H7 (cell line): Measurements from ENCODE around the gene TROAP. TPM values are rescaled to one million over a fixed set of nuclear protein-coding genes. Genes with fewer than 3 reads are reported as not detected.
A peak's percentile ranks its signal among the peaks of the same experiment; 100 is the strongest.
"Not testable (repeated sequence)": the region's sequence is repeated elsewhere in the genome, so short reads cannot be mapped to it uniquely, and the experiment has no call there.

Source experiments
- DNase-seq: peaks from one replicate; pipeline ENCODE4 v3.0.0; 2012
- H3K27me3 ChIP-seq: 2 replicates; pipeline ENCODE4 v1.6.0; 2011; ENCODE audit warnings: mild to moderate bottlenecking, low read length; ENCODE audit not compliant: control insufficient read depth, insufficient read depth
- H3K36me3 ChIP-seq: replicated peaks from 2 replicates; pipeline ENCODE4 v1.5.1; 2011; ENCODE audit warnings: low read length; ENCODE audit not compliant: control insufficient read depth, insufficient read depth
- H3K4me3 ChIP-seq: 2 replicates; pipeline ENCODE4 v1.5.1; 2011; ENCODE audit warnings: low read depth, mild to moderate bottlenecking, control low read depth, low read length, moderate library complexity; ENCODE audit not compliant: insufficient read depth
- total RNA-seq: library from RNA; depleted of rRNA; stranded (reverse); fragments of >200 nt; shearing (Covaris generic); gene quantifications from 2 replicates; pipeline ENCODE4 v1.2.3, GENCODE V29; 2014; rRNA removed

TROAP gene
- total RNA-seq: 46.1 and 48.0 TPM in 2 replicates

DNA sequence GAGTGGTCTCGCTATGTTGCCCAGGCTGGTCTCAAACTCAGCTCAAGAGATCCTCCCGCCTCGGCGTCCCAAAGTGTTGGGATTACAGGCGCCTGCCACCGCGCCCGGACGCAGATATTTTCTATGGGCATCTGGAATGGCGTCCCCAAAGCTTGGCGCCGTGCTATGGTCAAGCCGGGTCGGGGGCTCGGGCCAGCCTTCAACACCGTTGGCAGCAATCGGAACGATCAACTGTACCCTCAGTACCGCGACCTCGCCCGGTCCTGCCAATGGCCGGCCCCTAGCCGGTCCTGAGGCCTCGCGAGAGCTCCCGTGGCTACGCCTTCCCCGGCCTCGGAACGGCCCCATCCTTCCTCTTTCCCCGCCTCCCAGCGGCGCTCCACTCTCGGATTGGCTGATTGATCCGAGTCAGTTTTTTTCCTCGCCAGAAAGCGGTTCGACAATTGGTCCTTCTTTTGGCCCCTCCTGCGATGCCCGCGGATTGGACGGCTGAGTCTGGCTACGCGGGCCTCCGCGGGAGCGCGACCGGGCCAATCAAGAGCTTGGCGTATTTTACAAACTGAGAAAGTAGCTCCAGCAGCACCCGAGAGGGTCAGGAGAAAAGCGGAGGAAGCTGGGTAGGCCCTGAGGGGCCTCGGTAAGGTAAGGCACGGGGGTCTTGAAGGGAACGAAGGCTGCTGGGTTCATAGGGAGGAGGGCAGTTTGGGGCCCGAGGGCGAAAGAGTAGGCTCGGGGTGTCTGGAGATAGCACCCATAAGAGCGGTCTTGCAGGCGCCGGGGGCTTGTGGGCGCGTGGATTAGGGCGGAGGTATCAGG, at the start of gene TROAP:
TROAP (plus strand) TSS at position 548 of the 816 bp plus-strand sequence. CDS start 354 bp downstream, outside the sequence.
- H3K36me3 ChIP-seq: peaks cover 13% of the 10 kb centered on the region
- H3K27me3 ChIP-seq: no peaks in the 10 kb centered on the region
- H3K4me3 ChIP-seq: peak within 1 kb of the TSS; percentile 95
- peak; percentile 99 for DNase-seq

DNA sequence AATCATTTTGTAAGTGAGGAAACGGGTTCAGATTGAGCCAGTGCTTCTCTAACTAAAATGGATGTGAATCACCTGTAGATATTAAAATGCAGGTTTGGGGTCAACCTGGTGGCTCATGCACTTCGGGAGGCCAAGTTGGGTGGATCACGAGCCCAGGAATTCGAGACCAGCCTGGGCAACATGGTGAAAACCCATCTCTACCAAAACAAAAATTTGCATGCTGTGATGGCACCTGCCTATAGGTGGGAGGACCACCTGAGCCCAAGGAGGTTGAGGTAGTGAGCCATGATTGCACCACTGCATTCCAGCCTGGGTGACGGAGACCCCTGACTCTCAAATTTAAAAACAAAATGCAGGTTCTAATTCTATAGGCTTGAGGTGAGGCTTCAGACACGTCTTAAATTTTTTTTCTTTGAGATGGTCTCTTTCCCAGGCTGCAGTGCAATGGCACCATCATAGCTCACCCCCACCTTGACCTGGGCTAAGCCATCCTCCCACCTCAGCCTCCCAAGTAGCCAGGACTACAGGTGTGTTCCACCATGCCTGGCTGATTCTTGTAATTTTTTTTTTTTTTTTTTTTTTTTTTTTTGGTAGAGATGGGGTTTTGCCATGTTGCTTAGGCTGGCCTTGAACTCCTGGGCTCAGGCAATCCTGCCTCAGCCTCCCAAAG, 49.2 kb upstream of the TROAP start:
- DNase-seq: no peak
- Histone ChIP-seq H3K4me3 (no peak overlapping the region), H3K36me3 (peaks cover 23% of the 10 kb centered on the region), H3K27me3 (no peaks in the 10 kb centered on the region)

DNA sequence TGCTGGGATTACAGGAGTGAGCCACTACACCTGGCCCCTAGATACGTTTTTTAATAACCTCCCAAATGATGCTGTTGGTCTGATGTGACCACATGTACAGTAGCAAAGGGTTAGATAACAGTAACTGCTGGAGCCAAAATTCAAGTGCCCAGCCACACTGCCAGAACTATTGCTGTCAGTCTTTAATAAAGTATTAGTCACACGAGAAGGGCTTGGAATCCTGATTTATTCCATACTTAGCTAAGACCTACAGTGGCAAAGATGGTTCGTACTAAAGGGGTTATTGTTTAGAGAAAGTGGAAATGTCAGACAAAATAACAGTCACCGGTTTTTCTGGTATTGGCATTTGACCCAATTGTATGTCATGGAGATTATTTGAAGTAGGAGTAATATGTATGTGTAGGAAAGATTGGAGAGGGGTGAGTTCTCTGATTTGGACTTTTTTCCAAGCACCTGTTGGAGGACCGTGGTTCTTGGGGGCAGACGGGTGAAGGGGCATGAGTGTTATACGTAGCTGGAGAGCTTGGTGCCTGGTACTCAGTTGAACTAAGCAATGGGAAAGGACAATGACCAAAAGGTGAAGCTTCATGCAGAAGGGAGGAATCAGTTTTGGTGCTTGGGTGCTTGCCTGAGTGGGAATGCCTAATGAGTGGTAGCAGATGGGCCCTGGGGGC, 48.5 kb upstream of the TROAP start:
- Histone ChIP-seq H3K36me3 (peaks cover 20% of the 10 kb centered on the region), H3K27me3 (no peaks in the 10 kb centered on the region), H3K4me3 (no peak overlapping the region)
- no peak for DNase-seq

DNA sequence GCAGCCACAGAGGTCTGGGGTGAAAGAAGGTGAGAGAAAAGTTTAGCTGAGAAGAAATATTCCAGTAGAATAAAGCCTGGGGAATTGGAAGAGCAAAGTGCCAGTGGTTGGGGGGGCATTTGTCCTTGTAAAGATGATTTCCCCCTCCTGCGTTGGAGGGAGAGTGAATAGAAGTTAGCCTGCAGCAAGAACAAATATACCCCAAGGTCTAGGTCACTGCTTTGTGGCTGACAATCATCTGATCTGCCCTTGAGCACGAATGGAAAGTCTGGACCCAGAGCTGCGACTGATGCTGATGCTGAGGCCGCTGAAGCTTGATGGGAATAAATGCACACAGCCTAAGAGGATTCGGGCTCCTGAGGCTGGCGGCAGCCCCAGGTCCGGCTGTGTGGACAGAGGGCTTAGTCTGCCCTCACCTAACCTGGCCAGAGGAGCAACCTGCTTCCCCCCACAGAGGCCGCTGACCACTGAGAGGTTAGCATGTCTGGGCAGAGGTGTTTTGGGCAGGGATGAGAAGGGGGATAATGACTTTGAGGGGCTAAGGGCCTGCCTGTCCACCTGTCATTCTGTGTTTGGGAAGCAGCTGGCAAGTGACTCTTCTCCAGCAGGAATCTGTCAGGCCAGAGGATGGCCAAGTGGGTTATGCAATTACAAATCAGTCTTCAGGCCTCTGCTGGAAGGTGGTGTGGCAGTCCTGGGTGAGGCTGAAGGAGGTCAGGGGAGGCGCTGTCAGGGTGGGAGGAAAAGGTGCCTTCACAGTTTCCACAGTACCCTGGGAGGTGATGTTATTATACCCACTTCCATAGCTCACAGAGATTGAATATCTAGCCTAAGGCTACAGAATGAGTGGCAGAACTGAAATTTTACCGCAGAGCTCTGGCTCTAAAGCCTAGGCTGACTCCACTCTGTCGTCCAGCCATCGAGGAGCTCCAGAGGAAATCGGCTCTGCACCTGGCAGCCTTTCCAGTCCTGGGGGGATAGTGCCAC, 46.5 kb upstream of the TROAP start:
- Histone ChIP-seq H3K4me3 (no peak overlapping the region), H3K27me3 (no peaks in the 10 kb centered on the region), H3K36me3 (peaks cover 3% of the 10 kb centered on the region)
- DNase-seq: no peak

DNA sequence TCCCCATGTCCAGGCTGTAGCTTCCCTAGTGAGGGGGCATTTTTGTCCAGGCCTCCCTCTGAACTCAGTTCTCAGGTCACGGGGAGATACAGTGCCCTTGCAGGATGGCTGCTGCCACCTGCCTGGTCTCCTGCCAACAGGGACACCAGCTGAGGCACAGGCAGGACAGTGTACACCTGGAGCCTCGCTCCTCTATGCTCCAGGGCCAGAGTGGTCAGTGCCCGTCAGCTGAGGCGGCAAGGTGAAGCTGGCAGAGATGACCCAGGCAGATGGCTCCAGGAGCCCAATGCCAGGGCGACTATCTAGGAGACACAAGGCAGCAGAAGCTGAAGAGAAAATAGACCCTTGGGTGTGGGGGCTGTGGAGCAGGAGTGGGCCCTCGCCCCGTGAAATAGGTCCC, 45.6 kb upstream of the TROAP start:
- H3K27me3 ChIP-seq: no peaks in the 10 kb centered on the region
- no peak overlapping the region for H3K4me3 ChIP-seq
- no peak for DNase-seq
- H3K36me3 ChIP-seq: no peaks in the 10 kb centered on the region; the same call in 1 of the 2 replicates

- no peaks in the 10 kb centered on the region for H3K27me3 ChIP-seq
- peak; percentile 80 for DNase-seq
- H3K36me3 ChIP-seq: no peaks in the 10 kb centered on the region
- no peak overlapping the region for H3K4me3 ChIP-seq
Observed at GRCh38 chr12:49279706-49280159, 43.3 kb upstream of the TROAP start.

DNA sequence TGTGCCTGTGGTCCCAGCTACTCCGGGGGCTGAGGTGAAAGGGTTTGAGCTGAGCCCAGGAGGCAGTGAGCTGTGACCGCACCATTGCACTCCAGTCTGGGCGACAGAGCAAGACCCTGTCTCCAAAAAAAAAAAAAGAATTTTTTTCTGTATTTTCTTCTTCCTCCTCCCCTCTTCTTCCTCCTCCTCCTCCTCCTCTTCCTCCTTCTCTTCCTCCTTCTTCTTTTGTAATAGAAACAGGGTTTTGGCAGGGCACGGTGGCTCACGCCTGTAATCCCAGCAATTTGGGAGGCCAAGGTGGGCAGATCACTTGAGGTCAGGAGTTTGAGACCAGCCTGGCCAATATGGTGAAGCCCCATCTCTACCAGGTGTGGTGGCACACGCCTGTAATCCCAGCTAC, 42.5 kb upstream of the TROAP start:
- H3K4me3 ChIP-seq, H3K27me3 ChIP-seq, H3K36me3 ChIP-seq, DNase-seq: not testable (repeated sequence)

DNA sequence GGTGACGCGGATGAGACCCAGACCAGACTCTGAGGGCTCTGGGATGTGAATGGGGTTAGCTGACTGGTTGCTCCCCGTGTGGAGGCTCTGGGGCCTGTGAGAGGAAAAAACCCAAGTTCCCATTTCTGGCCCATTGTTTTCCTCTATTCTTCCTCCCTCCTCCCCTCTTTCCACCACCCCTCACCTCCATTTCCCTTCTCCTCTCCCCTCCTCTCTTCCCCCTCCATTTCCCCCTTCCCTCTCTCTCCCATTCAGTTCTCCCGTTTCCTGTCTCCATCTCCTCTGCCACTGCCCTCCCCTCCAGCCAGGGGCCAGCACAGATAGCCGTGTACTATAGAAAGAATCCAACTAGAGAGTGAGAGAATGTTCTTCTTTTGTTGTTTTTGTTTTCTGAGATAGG, 40.8 kb upstream of the TROAP start:
- no peaks in the 10 kb centered on the region for H3K36me3 ChIP-seq
- H3K27me3 ChIP-seq: peaks cover 2% of the 10 kb centered on the region; the same call in 1 of the 2 replicates
- DNase-seq: no peak
- H3K4me3 ChIP-seq: no peak overlapping the region

GRCh38 chr12:49282740-49283375, 40.2 kb upstream of the TROAP start:
- not testable (repeated sequence) for H3K36me3 ChIP-seq, H3K4me3 ChIP-seq, H3K27me3 ChIP-seq, DNase-seq

DNA sequence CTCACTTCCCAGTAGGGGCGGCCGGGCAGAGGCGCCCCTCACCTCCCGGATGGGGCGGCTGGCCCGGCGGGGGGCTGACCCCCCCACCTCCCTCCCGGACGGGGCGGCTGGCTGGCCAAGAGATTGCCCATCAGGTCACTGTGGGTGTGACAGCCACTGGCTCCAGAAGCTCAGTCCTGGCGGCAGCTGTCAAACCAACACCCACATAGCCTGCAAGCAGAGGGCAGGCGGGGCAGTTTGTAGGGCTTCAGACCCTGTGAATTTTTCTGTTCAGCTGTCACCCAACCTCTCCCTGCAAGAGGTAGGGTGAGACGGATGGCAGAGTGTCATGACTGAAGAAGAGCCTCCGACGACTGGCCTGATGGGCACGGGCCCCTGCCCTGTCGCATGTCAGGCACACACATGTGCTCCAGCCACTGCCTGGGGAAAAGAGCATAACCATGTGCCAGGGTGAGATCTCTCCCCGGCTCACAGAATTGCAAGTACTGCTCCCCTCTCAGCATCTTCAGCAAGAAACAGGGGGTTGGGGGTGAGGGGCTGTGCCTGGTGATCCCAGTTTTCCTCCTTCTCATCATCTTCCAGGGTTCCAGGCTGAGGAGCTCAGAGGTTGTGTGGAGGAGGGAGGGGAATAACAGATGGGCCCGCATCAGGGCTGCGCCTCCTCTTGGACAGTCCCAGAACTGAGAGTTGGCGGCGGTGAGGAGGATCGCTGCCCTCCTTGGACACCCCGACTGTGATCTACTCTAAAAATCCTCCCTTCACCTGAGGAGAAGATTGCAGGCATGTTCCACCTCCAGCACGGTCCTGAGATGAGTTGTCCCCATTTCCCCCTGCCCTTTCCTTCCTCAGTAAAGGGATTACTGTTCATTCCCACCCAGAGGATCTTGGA, 39.3 kb upstream of the TROAP start:
- no peak overlapping the region for H3K4me3 ChIP-seq
- peak; percentile 72 for DNase-seq

GRCh38 chr12:49284672-49285071, 38.4 kb upstream of the TROAP start:
- H3K36me3 ChIP-seq: no peaks in the 10 kb centered on the region
- no peak for DNase-seq
- H3K4me3 ChIP-seq: no peak overlapping the region
- H3K27me3 ChIP-seq: peaks cover 7% of the 10 kb centered on the region; the same call in 1 of the 2 replicates

More for the DNA sequence above, 39.3 kb upstream of the TROAP start:
- Histone ChIP-seq H3K27me3 (peaks cover 4% of the 10 kb centered on the region; the same call in 1 of the 2 replicates), H3K36me3 (no peaks in the 10 kb centered on the region)

DNA sequence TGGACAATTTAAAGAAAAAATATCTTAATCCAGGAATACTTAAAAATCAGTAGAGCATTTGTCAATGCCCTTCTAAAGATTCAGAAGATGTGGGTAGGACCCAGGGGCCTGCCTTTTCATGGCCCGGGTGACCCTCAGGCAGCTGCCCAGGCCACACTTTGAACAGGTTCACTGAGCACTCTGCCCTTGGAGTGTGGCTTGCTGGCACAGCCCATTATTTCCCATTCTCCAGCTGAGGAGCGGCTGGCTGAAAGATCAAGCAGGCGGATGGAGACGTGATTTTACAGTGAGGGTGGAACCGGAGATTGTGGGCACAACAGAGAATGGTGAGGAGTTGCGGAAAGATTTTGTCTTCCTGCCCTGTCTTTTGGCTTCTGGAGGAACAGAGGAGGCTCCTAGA, 35.2 kb upstream of the TROAP start:
- Histone ChIP-seq H3K27me3 (peaks cover 17% of the 10 kb centered on the region), H3K36me3 (no peaks in the 10 kb centered on the region), H3K4me3 (no peak overlapping the region)
- no peak for DNase-seq
